Lower lobe of right lung (tissue), 2 donors: ENCODE measurements around the gene PLCE1. TPM values are rescaled to one million over a fixed set of nuclear protein-coding genes. Genes with fewer than 3 reads are reported as not detected.

Experiments used
- ATAC-seq, 2 donors: fragments of 200-7000 bp; cut with Tn5 transposase; one replicate each; pipeline ENCODE4 v1.9.1; 2020 to 2022; ENCODE audit warnings: mild to moderate bottlenecking in 2 of 2, moderate library complexity in 2 of 2
- DNase-seq: peaks from one replicate; pipeline ENCODE4 v3.0.0-alpha.2; 2020
- H3K27ac ChIP-seq: fragments of 200-600 bp; one replicate; pipeline ENCODE4 v1.8.0; 2022
- H3K27me3 ChIP-seq: fragments of 200-600 bp; one replicate; pipeline ENCODE4 v1.8.0; 2022; ENCODE audit warnings: low read depth
- H3K36me3 ChIP-seq: fragments of 200-600 bp; one replicate; pipeline ENCODE4 v1.8.0; 2022; ENCODE audit warnings: mild to moderate bottlenecking
- H3K4me1 ChIP-seq: fragments of 200-600 bp; one replicate; pipeline ENCODE4 v1.8.0; 2022
- H3K4me3 ChIP-seq: fragments of 200-600 bp; one replicate; pipeline ENCODE4 v1.8.0; 2022; ENCODE audit warnings: mild to moderate bottlenecking
- H3K9me3 ChIP-seq: fragments of 200-600 bp; one replicate; pipeline ENCODE4 v1.8.0; 2022
- CTCF ChIP-seq: fragments of 200-600 bp; IDR thresholded peaks from one replicate; pipeline ENCODE4 v1.8.0; 2022; ENCODE audit warnings: antibody characterized with exemption, mild to moderate bottlenecking
- intact Hi-C: fragments of 100-400 bp; cut with DNase I; formaldehyde crosslinking; loops from one replicate; pipeline ENCODE4 v1.11.0; 2022
- total RNA-seq: library from RNA; stranded (reverse); fragmentation: NEBNext Ultra II Directional; extraction: Animal tissue kit (Norgen Biotek cat#: 25700); gene quantifications from one replicate; pipeline ENCODE4 v1.2.1, GENCODE V29; 2021
- donor health status: DM: no; HTN: yes; CAD: no; lungs with severe emphysema.

Gene PLCE1
- total RNA-seq, 1 donor from 2014 or later: 10.5 TPM

GRCh38 chr10:94042001-94042833, 48.5 kb downstream of the PLCE1 start:
- intact Hi-C loops: no loop called here
- TF ChIP-seq CTCF: no peak
- no peaks in the 10 kb centered on the region for H3K4me1 ChIP-seq
- no peak overlapping the region for H3K27ac ChIP-seq
- H3K36me3 ChIP-seq: no peaks in the 10 kb centered on the region
- H3K27me3 ChIP-seq: no peaks in the 10 kb centered on the region
- no peak overlapping the region for H3K4me3 ChIP-seq
- no peak for DNase-seq
- no peaks in the 10 kb centered on the region for H3K9me3 ChIP-seq
- peak in 1 of 2 donors; percentile 31 for ATAC-seq

- ATAC-seq (no peak), DNase-seq (no peak)
- Histone ChIP-seq H3K4me1 (no peaks in the 10 kb centered on the region), H3K36me3 (no peaks in the 10 kb centered on the region), H3K27ac (no peak overlapping the region), H3K4me3 (no peak overlapping the region), H3K27me3 (no peaks in the 10 kb centered on the region), H3K9me3 (no peaks in the 10 kb centered on the region)
- no peak for TF ChIP-seq CTCF
- intact Hi-C loops: no loop called here
Observed at GRCh38 chr10:94042834-94043175, 49.1 kb downstream of the PLCE1 start.

Other genes starting within 250 kb of the PLCE1 start
- gene LGI1, start 236.0 kb upstream of the PLCE1 start, total RNA-seq: not detected
- gene SLC35G1, start 100.0 kb upstream of the PLCE1 start, total RNA-seq: 3.6 TPM